GM12892 (cell line): ENCODE measurements around the gene ACOT7.

Experiments used
- POLR2A ChIP-seq: IDR thresholded peaks from 2 replicates; pipeline ENCODE4 v1.6.1; 2011; ENCODE audit warnings: low read depth, low read length, control low read depth
- POLR2AphosphoS5 ChIP-seq: IDR thresholded peaks from 2 replicates; pipeline ENCODE4 v1.6.1; 2011; ENCODE audit warnings: low read depth, low read length, control low read depth
- TAF1 ChIP-seq: IDR thresholded peaks from 2 replicates; pipeline ENCODE4 v1.6.1; 2011; ENCODE audit warnings: low read depth, mild to moderate bottlenecking, control low read depth, low read length, borderline replicate concordance

GRCh38 chr1:6233376-6233775 is 160.2 kb downstream of the ACOT7 start:
- TF ChIP-seq POLR2A (no peak), POLR2AphosphoS5 (no peak), TAF1 (no peak)
